H1 (cell line): ENCODE measurements around the gene AK8. TPM values are rescaled to one million over a fixed set of nuclear protein-coding genes. Genes with fewer than 3 reads are reported as not detected.

Experiments
- CTCF ChIA-PET: fragments of 300-600 bp; sonication (Branson Sonifier 250); formaldehyde crosslinking; loops from one replicate; lab custom pipeline; 2021; ENCODE audit not compliant: partially characterized antibody; lab: Charles Lee
- POLR2A ChIA-PET: fragments of 300-600 bp; sonication (Branson Sonifier 250); formaldehyde crosslinking; loops from one replicate; lab custom pipeline; 2021; ENCODE audit warnings: inconsistent platforms; ENCODE audit not compliant: partially characterized antibody; lab: Charles Lee
- DNase-seq, 2 experiments: peaks; one replicate each; pipeline versions ENCODE4 v3.0.0 to v3.0.0-alpha.2; 2010 to 2022; ENCODE audit warnings: low spot score in 2 of 2, low read depth in 1 of 2, mixed read lengths in 1 of 2
- FAIRE-seq: peaks from 2 replicates; lab custom pipeline; 2011; peaks lifted over from hg19 to GRCh38; lab: Jason Lieb, UNC
- H2AFZ ChIP-seq: 2 replicates; pipeline ENCODE4 v1.8.1; 2012; ENCODE audit warnings: low read length, inconsistent platforms
- H2AK5ac ChIP-seq: 2 replicates; pipeline ENCODE4 v1.6.1; 2013; ENCODE audit warnings: low read depth, low read length
- H2BK120ac ChIP-seq: replicated peaks from 2 replicates; pipeline ENCODE3; 2013; ENCODE audit warnings: low read depth, low read length, inconsistent platforms
- H2BK12ac ChIP-seq: 2 replicates; pipeline ENCODE4 v1.6.1; 2013; ENCODE audit warnings: low read depth, low read length
- H2BK15ac ChIP-seq: 2 replicates; pipeline ENCODE4 v1.6.1; 2013; ENCODE audit warnings: low read length
- H2BK20ac ChIP-seq: 2 replicates; pipeline ENCODE4 v1.6.1; 2013; ENCODE audit warnings: low read length
- H2BK5ac ChIP-seq: 2 replicates; pipeline ENCODE4 v1.6.1; 2013; ENCODE audit warnings: low read depth, low read length
- H3K14ac ChIP-seq: 2 replicates; pipeline ENCODE4 v1.6.1; 2013; ENCODE audit warnings: inconsistent platforms; ENCODE audit not compliant: insufficient read length
- H3K18ac ChIP-seq: 2 replicates; pipeline ENCODE4 v1.6.1; 2013; ENCODE audit warnings: low read length; ENCODE audit errors: extremely low read depth
- H3K23ac ChIP-seq: 2 replicates; pipeline ENCODE4 v1.6.1; 2013; ENCODE audit warnings: inconsistent platforms; ENCODE audit not compliant: insufficient read length
- H3K23me2 ChIP-seq: 2 replicates; pipeline ENCODE4 v1.6.1; 2013; ENCODE audit warnings: low read depth, low read length
- H3K27ac ChIP-seq: 2 replicates; pipeline ENCODE4 v1.6.1; 2011; ENCODE audit warnings: low read depth, low read length, inconsistent platforms
- H3K27me3 ChIP-seq, 4 experiments: replicated peaks in 1 of 4; 1 replicate in 1 of 4; 2 replicates in 3 of 4; pipeline versions ENCODE4 v1.6.1 to v1.8.1; 2011 to 2013; ENCODE audit warnings: low read length in 3 of 4, mild to moderate bottlenecking in 3 of 4, inconsistent platforms in 2 of 4, mixed read lengths in 2 of 4, moderate library complexity in 1 of 4; ENCODE audit not compliant: control insufficient read depth in 3 of 4, insufficient read depth in 3 of 4; ENCODE audit errors: extremely low read depth in 1 of 4
- H3K36me3 ChIP-seq, 4 experiments: 2 replicates each; pipeline versions ENCODE4 v1.6.1 to v1.8.1; 2011 to 2013; ENCODE audit warnings: mild to moderate bottlenecking in 4 of 4, low read length in 3 of 4, moderate library complexity in 2 of 4, control low read depth in 1 of 4, inconsistent platforms in 1 of 4; ENCODE audit not compliant: insufficient read depth in 4 of 4, control insufficient read depth in 2 of 4
- H3K4ac ChIP-seq: replicated peaks from 2 replicates; pipeline ENCODE3; 2013; ENCODE audit warnings: low read length, low read depth, mixed read lengths, inconsistent platforms; ENCODE audit not compliant: insufficient read length
- H3K4me1 ChIP-seq, 4 experiments: replicated peaks in 1 of 4; 1 replicate in 1 of 4; 2 replicates in 3 of 4; pipeline versions ENCODE4 v1.6.1 to v1.8.1; 2011 to 2013; ENCODE audit warnings: low read length in 3 of 4, inconsistent platforms in 2 of 4, mixed read lengths in 1 of 4; ENCODE audit not compliant: insufficient read depth in 4 of 4, control insufficient read depth in 3 of 4
- H3K4me2 ChIP-seq, 2 experiments: 2 replicates each; pipeline versions ENCODE4 v1.6.1 to v1.8.1; 2011 to 2013; ENCODE audit warnings: low read depth in 2 of 2, low read length in 2 of 2, control low read depth in 1 of 2, inconsistent platforms in 1 of 2, mild to moderate bottlenecking in 1 of 2; ENCODE audit not compliant: insufficient read depth in 1 of 2
- H3K4me3 ChIP-seq, 4 experiments: fragments of 200-600, 300-600 bp in 1 of 4; sonication (generic), shearing (Covaris generic), sonication (Bioruptor Twin) in 1 of 4; 2 replicates each; pipeline versions ENCODE4 v1.5.1 to v1.8.1; 2011 to 2016; ENCODE audit warnings: low read length in 4 of 4, low read depth in 3 of 4, control low read depth in 2 of 4, inconsistent platforms in 2 of 4, mild to moderate bottlenecking in 2 of 4, mixed read lengths in 1 of 4, moderate library complexity in 1 of 4; ENCODE audit not compliant: insufficient read depth in 2 of 4; ENCODE audit errors: extremely low read depth in 1 of 4
- H3K56ac ChIP-seq: replicated peaks from 2 replicates; pipeline ENCODE3; 2013; ENCODE audit warnings: low read depth, mild to moderate bottlenecking, mixed read lengths, low read length, inconsistent platforms; ENCODE audit not compliant: insufficient read length
- H3K79me1 ChIP-seq: 2 replicates; pipeline ENCODE4 v1.6.1; 2013; ENCODE audit warnings: low read depth, low read length, control low read depth
- H3K79me2 ChIP-seq, 2 experiments: 2 replicates each; pipeline versions ENCODE4 v1.6.1 to v1.8.1; 2012 to 2013; ENCODE audit warnings: low read length in 2 of 2, mild to moderate bottlenecking in 2 of 2, inconsistent platforms in 1 of 2; ENCODE audit not compliant: insufficient read depth in 2 of 2, control insufficient read depth in 1 of 2
- H3K9ac ChIP-seq, 4 experiments: replicated peaks in 1 of 4; 1 replicate in 1 of 4; 2 replicates in 3 of 4; pipeline versions ENCODE4 v1.6.1 to v1.8.1; 2011 to 2013; ENCODE audit warnings: low read depth in 3 of 4, low read length in 3 of 4, control low read depth in 2 of 4, mild to moderate bottlenecking in 2 of 4, moderate library complexity in 2 of 4, inconsistent platforms in 1 of 4; ENCODE audit errors: extremely low read depth in 1 of 4
- H3K9me3 ChIP-seq, 2 experiments: 2 replicates each; pipeline versions ENCODE4 v1.6.1 to v1.8.1; 2012 to 2013; ENCODE audit warnings: mild to moderate bottlenecking in 2 of 2, moderate library complexity in 2 of 2, control low read depth in 1 of 2, inconsistent platforms in 1 of 2, low read depth in 1 of 2, low read length in 1 of 2, mixed read lengths in 1 of 2; ENCODE audit not compliant: insufficient read depth in 2 of 2
- H4K20me1 ChIP-seq, 2 experiments: replicated peaks in 1 of 2; 2 replicates each; pipeline versions ENCODE3 to v1.8.1; 2011 to 2013; ENCODE audit warnings: inconsistent platforms in 2 of 2, low read length in 2 of 2, mild to moderate bottlenecking in 1 of 2; ENCODE audit not compliant: insufficient read depth in 2 of 2, control insufficient read depth in 1 of 2
- H4K5ac ChIP-seq: 2 replicates; pipeline ENCODE4 v1.6.1; 2013; ENCODE audit warnings: low read length, low read depth, mixed read lengths, inconsistent platforms; ENCODE audit not compliant: insufficient read length
- H4K8ac ChIP-seq: 2 replicates; pipeline ENCODE4 v1.8.0; 2013; ENCODE audit warnings: mild to moderate bottlenecking, moderate library complexity, low read length, inconsistent platforms; ENCODE audit not compliant: insufficient read depth; ENCODE audit errors: extremely low read depth
- H4K91ac ChIP-seq: replicated peaks from 2 replicates; pipeline ENCODE3; 2013; ENCODE audit warnings: low read length, mixed read lengths, inconsistent platforms; ENCODE audit not compliant: insufficient read length
- CBX8 ChIP-seq: fragments of 300-800, 300-1000 bp; sonication (generic); IDR thresholded peaks from 2 replicates; pipeline ENCODE4 v1.7.1; 2016; ENCODE audit warnings: low read depth, low read length, borderline replicate concordance
- CHD1 ChIP-seq: IDR thresholded peaks from 2 replicates; pipeline ENCODE4 v1.6.1; 2012; ENCODE audit warnings: low read depth, low read length, improper control_type of control experiment
- JUND ChIP-seq: IDR thresholded peaks from 2 replicates; pipeline ENCODE4 v1.6.1; 2011; ENCODE audit warnings: mild to moderate bottlenecking, improper control_type of control experiment, low read length
- SAP30 ChIP-seq: fragments of 300-600 bp; sonication (generic); IDR thresholded peaks from 2 replicates; pipeline ENCODE4 v1.7.1; 2012; ENCODE audit warnings: low read length, moderate library complexity, mild to moderate bottlenecking, inconsistent platforms; ENCODE audit not compliant: insufficient read depth, insufficient replicate concordance
- WGBS, 2 experiments: shearing (Covaris generic) in 1 of 2; methylation state at CpG; one replicate each; pipeline versions ENCODE4 v1.1.6 to v1.1.7; 2013 to 2015; ENCODE audit warnings: low lambda C conversion rate in 2 of 2, mixed read lengths in 2 of 2, inconsistent platforms in 1 of 2, low coverage in 1 of 2, missing lambda C conversion rate in 1 of 2; ENCODE audit not compliant: insufficient replicate concordance in 2 of 2, insufficient coverage in 1 of 2, insufficient read length in 1 of 2; ENCODE audit errors: extremely low coverage in 1 of 2, missing lambda C conversion rate in 1 of 2; 5-methylcytosine and 5-hydroxymethylcytosine counted together
- polyA plus RNA-seq, 7 experiments: library from polyadenylated mRNA; depleted of rRNA in 3 of 7; stranded (reverse) in 5 of 7; unstranded in 2 of 7; fragments of >200 nt in 5 of 7; fragments of 200-250 nt in 2 of 7; gene quantifications; 1 replicate in 5 of 7; 2 replicates in 1 of 7; 4 replicates in 1 of 7; pipeline versions ENCODE4 v1.2.1 to v1.2.3, GENCODE V29; 2011 to 2013; ENCODE audit warnings: missing spikeins in 2 of 7, mixed read lengths in 2 of 7
- total RNA-seq: library from RNA; stranded (reverse); fragmentation: NEBNext Ultra II Directional; extraction: Animal tissue kit (Norgen Biotek cat#: 25700); gene quantifications from 2 replicates; pipeline ENCODE4 v1.2.1, GENCODE V29; 2021

Gene AK8
- total and polyA plus RNA-seq, 2 of the 8 experiments (the other 6 are each of a cell fraction or from before 2014, with no cell fraction given): 0.35 to 0.48 TPM

- no peak overlapping the region for H3K23ac ChIP-seq
- no peak overlapping the region for H3K14ac ChIP-seq
- H3K9me3 ChIP-seq: no peaks in the 10 kb centered on the region
- H3K27ac ChIP-seq: no peak overlapping the region
- H3K79me1 ChIP-seq: no peaks in the 10 kb centered on the region
- H3K18ac ChIP-seq: no peak overlapping the region
- H3K4me1 ChIP-seq: peaks cover 2 to 19% (median 8%) of the 10 kb centered on the region in 4 experiments; a peak in 6 of 7 replicates
- H4K5ac ChIP-seq: no peak overlapping the region
- no peak overlapping the region for H2AK5ac ChIP-seq
- no peak overlapping the region for H2BK20ac ChIP-seq
- H3K56ac ChIP-seq: no peak overlapping the region
- H4K91ac ChIP-seq: no peak overlapping the region
- no peak overlapping the region for H2BK15ac ChIP-seq
- H2BK5ac ChIP-seq: no peak overlapping the region
- H2BK12ac ChIP-seq: no peak overlapping the region
- no peak overlapping the region for H3K9ac ChIP-seq
- TF ChIP-seq SAP30 (no peak), CHD1 (no peak), JUND (no peak), CBX8 (no peak)
- CTCF ChIA-PET: interaction anchor here (1.2 to 1.7 kb wide), 3 partner anchors 10 to 35 kb away, joined by 3 to 4 read pairs (median 4); no protein-coding TSS in a partner anchor
- POLR2A ChIA-PET: no interaction called here
- H2BK120ac ChIP-seq: no peak overlapping the region
- FAIRE-seq: no peak
- DNase-seq: no peak
- H3K4me3 ChIP-seq: no peak overlapping the region
- no peaks in the 10 kb centered on the region for H4K20me1 ChIP-seq
- H3K27me3 ChIP-seq: no peaks in the 10 kb centered on the region; a peak in 2 of 7 replicates
- no peaks in the 10 kb centered on the region for H3K36me3 ChIP-seq
- no peak overlapping the region for H3K4me2 ChIP-seq
- no peak overlapping the region for H3K4ac ChIP-seq
- no peaks in the 10 kb centered on the region for H3K79me2 ChIP-seq
- no peaks in the 10 kb centered on the region for H3K23me2 ChIP-seq
- no peak overlapping the region for H4K8ac ChIP-seq
- WGBS, 2 experiments: 98% methylated on average over 3 of the region's 3 CpGs; no CpG with 5 or more reads in 1 of the 2 experiments
- no peak overlapping the region for H2AFZ ChIP-seq
Observed at GRCh38 chr9:132861666-132862065, 16.4 kb downstream of the AK8 start.
